ENCODE results near the gene WNT3A. TPM values are rescaled to one million over a fixed set of nuclear protein-coding genes. Genes with fewer than 3 reads are reported as not detected.

WNT3A gene
- total RNA-seq, 2 experiments from 2014 or later, result not detected

DNA sequence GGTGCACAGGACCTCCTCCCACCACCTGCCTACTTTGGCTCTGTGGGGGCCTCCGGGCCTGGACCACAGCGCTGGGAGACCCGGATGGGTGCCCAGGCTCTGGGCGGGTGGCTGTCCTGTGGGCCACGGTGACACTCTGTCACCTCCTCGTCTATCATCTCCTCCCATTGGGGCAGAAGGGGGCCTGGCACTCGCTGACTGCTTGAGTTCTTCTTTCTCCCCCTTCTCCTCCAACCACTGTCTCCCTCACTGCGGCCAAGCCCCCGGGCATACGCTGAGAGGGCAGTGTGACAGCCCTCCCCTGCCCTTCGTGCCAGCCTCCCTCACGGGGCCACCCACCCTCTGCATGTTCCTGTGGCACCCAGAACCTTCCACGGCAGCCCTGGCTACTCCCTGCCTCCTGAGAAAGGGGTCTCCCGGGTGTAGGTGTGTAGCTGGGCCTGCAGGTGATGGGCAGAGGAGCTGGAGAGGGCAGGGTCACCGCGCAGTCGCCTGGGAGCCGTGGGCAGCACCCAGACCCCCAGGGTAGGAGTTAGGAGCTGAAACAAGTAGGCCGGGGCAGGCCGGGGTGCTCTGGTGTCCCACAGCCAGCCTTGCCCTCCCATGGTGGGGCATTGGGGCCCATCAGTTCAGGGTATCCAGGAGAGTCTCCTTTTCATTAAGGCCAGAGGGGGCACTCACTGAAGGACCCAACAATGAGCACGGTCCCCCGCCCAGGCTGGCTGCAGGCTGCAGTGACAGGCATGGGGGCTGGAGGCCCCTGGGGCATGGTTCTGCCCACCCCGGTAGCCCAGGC is 66.5 kb downstream of the WNT3A start:
- Mint-ChIP-seq H3K27me3 (no peaks in the 10 kb centered on the region), H3K9me3 (no peaks in the 10 kb centered on the region), H3K36me3 (no peaks in the 10 kb centered on the region), H3K27ac (no peak overlapping the region), H3K4me3 (no peak overlapping the region), H3K4me1 (peaks cover 5% of the 10 kb centered on the region)
- DNase-seq, result no peak

GRCh38 chr1:228073857-228074545 is 67.2 kb downstream of the WNT3A start:
- H3K4me1 Mint-ChIP-seq, result peaks cover 7% of the 10 kb centered on the region
- no peak for DNase-seq
- H3K4me3 Mint-ChIP-seq, result no peak overlapping the region
- no peaks in the 10 kb centered on the region for H3K27me3 Mint-ChIP-seq
- no peak overlapping the region for H3K27ac Mint-ChIP-seq
- no peaks in the 10 kb centered on the region for H3K36me3 Mint-ChIP-seq
- no peaks in the 10 kb centered on the region for H3K9me3 Mint-ChIP-seq

- H3K27me3 Mint-ChIP-seq, result no peaks in the 10 kb centered on the region
- no peak for DNase-seq
Observed at GRCh38 chr1:228074954-228075730, 68.3 kb downstream of the WNT3A start.

GRCh38 chr1:228075801-228076271 is 69.0 kb downstream of the WNT3A start:
- DNase-seq, result no peak
- Mint-ChIP-seq H3K27ac (no peak overlapping the region), H3K9me3 (no peaks in the 10 kb centered on the region), H3K36me3 (no peaks in the 10 kb centered on the region), H3K4me1 (peaks cover 9% of the 10 kb centered on the region), H3K27me3 (no peaks in the 10 kb centered on the region), H3K4me3 (no peak overlapping the region)

More at GRCh38 chr1:228074954-228075730, 68.3 kb downstream of the WNT3A start:
- Mint-ChIP-seq H3K9me3 (no peaks in the 10 kb centered on the region), H3K27ac (no peak overlapping the region), H3K4me3 (no peak overlapping the region), H3K36me3 (no peaks in the 10 kb centered on the region), H3K4me1 (peaks cover 9% of the 10 kb centered on the region)

DNA sequence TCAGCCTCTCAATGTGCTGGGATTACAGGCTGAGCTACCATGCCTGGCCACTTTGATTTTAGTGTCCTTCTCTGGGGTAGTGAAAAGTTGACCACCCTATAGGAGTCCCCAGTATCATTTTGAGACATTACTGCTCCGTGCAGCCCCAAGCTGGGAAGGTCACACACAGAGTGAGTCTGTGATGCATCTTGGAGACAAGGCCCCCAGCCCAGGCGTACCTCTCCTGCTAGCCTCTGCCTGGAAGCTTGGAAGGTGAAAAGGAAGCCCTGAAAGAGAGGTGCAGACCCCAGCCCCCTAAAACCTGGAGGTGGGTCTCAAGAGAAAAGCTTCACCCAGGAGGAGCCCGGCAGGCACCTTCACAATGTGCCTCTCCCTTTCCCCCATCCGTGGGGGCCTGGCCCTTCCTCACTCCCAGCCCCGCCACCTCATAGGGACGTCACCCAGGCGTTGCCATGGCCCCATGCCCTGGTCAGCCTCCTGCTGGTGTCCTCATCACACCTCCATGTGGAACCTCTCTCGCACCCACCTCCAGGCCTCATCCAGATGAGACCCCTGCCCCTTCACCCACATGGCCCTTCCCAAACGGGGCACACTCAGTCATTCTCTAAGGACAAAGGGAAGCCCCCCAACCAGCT is 70.1 kb downstream of the WNT3A start:
- no peak overlapping the region for H3K27ac Mint-ChIP-seq
- H3K9me3 Mint-ChIP-seq, result no peaks in the 10 kb centered on the region
- no peak overlapping the region for H3K4me3 Mint-ChIP-seq
- H3K4me1 Mint-ChIP-seq, result peaks cover 12% of the 10 kb centered on the region
- no peaks in the 10 kb centered on the region for H3K27me3 Mint-ChIP-seq
- no peak for DNase-seq
- peaks cover 3% of the 10 kb centered on the region for H3K36me3 Mint-ChIP-seq

DNA sequence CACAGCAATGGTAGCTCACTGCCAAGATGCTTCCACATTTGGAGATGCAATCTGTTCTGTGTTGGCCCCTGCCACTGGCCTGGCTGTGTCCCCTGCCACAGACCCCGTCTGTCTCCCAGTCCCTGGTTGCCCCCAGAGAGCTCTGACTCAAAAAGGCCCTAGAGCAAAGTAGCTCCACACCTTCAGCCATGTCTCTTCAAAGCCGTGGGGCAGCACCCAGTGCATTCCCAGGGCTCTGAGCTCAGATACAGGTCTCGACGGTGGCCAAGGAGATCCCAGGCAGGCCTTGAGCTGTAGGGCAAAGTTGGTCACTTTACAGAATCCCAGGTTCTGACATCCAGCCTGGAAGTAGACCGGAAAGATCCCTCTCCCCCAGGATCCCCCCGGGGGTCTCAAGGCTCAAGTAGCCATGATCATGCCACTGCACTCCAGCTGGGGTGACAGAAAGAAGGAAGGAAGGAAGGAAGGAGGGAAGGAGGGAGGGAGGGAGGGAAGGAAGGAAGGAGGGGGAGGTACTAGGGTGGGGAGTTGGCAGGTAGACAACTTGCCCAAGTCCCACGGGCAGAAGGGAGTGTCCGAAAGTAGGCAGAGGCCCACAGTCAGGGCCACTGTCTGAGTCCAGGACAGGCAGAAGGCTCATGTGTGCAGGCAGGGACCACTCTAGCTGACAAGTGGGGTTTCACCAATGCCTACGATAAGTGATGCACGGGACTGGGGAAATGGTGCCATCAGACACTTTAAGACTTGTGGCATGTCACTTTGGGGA is 71.0 kb downstream of the WNT3A start:
- no peak overlapping the region for H3K4me3 Mint-ChIP-seq
- peaks cover 12% of the 10 kb centered on the region for H3K4me1 Mint-ChIP-seq
- H3K27me3 Mint-ChIP-seq, result no peaks in the 10 kb centered on the region
- no peak for DNase-seq
- no peaks in the 10 kb centered on the region for H3K9me3 Mint-ChIP-seq
- no peak overlapping the region for H3K27ac Mint-ChIP-seq
- peaks cover 3% of the 10 kb centered on the region for H3K36me3 Mint-ChIP-seq

GRCh38 chr1:228079013-228079412 is 72.2 kb downstream of the WNT3A start:
- Mint-ChIP-seq H3K36me3 (peaks cover 12% of the 10 kb centered on the region), H3K4me1 (peaks cover 15% of the 10 kb centered on the region), H3K9me3 (no peaks in the 10 kb centered on the region), H3K27me3 (no peaks in the 10 kb centered on the region), H3K4me3 (no peak overlapping the region), H3K27ac (no peak overlapping the region)
- no peak for DNase-seq

- H3K4me1 Mint-ChIP-seq, result peaks cover 21% of the 10 kb centered on the region
- no peaks in the 10 kb centered on the region for H3K9me3 Mint-ChIP-seq
- H3K27me3 Mint-ChIP-seq, result no peaks in the 10 kb centered on the region
- no peak overlapping the region for H3K27ac Mint-ChIP-seq
- H3K36me3 Mint-ChIP-seq, result peaks cover 19% of the 10 kb centered on the region
- DNase-seq, result no peak
- peak overlapping the region; percentile 43 for H3K4me3 Mint-ChIP-seq
Observed at GRCh38 chr1:228079601-228080263, 72.9 kb downstream of the WNT3A start.

- Mint-ChIP-seq H3K27ac (peak overlapping the region; percentile 83), H3K36me3 (peaks cover 31% of the 10 kb centered on the region), H3K4me3 (peak overlapping the region; percentile 90), H3K9me3 (no peaks in the 10 kb centered on the region), H3K4me1 (peaks cover 35% of the 10 kb centered on the region), H3K27me3 (no peaks in the 10 kb centered on the region)
- no peak for DNase-seq
Observed at GRCh38 chr1:228081144-228081543, 74.3 kb downstream of the WNT3A start.

GRCh38 chr1:228081578-228082213 is 74.9 kb downstream of the WNT3A start:
- DNase-seq, result no peak
- H3K27me3 Mint-ChIP-seq, result no peaks in the 10 kb centered on the region

GRCh38 chr1:228082214-228082917 is 75.6 kb downstream of the WNT3A start, which contains the start of gene ARF1:
TSS of gene ARF1 (plus strand) at chr1:228082708. CDS start at chr1:228097115, 14,407 bp downstream.
- no peaks in the 10 kb centered on the region for H3K27me3 Mint-ChIP-seq
- H3K4me1 Mint-ChIP-seq, result peaks cover 46% of the 10 kb centered on the region
- peaks cover 34% of the 10 kb centered on the region for H3K36me3 Mint-ChIP-seq

More at GRCh38 chr1:228081578-228082213, 74.9 kb downstream of the WNT3A start:
- no peaks in the 10 kb centered on the region for H3K9me3 Mint-ChIP-seq
- peak overlapping the region; percentile 90 for H3K4me3 Mint-ChIP-seq
- peak overlapping the region; percentile 83 for H3K27ac Mint-ChIP-seq
- peaks cover 40% of the 10 kb centered on the region for H3K4me1 Mint-ChIP-seq
- peaks cover 34% of the 10 kb centered on the region for H3K36me3 Mint-ChIP-seq

DNA sequence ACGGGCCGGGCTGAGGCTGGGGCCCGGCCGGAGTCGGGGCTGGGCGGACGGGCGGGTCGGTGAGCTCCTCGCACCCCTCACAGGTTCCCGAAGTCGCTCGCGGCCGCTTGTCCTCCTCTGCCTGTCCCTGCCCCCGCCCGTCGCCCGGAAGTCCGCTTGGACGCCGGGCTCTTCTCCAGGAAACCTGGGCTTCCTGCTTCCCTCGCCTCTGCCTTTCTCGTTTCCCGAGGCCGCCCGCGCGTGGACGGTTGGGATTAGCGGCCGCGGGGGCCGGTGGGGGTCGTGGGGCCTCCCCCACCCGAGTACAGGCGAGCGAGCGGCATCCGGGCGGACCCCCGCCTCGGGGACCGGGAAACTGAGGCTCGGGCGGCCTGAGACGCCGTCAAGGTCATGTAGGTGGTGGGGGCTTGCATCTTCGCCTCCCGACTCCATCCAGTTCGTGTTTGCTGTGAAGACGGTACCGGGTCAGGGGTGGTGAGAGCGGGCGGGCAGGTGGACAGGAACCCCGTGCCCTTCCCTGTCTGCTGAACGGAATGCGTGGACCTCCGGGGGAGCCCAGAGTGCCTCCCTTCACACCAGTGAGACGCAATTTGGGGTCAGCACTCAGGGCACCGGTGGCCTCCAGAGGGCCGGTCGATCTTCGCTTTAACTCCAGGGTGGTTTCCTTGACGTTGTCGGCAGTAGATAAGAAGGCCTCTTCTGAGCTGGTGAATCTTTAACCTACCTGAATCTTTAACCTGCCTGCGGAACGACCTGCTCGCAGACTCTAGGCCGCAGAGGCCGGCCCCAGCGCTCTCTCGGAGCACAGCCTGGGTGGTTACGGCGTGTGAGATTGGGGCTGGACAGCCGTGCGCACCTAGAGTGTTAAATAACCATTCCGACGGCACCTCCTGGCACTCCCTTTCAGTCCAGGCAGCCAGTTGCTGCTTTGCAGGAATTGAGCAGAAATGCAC is 76.4 kb downstream of the WNT3A start:
- no peaks in the 10 kb centered on the region for H3K9me3 Mint-ChIP-seq
- peaks cover 52% of the 10 kb centered on the region for H3K4me1 Mint-ChIP-seq
- peaks cover 40% of the 10 kb centered on the region for H3K36me3 Mint-ChIP-seq
- H3K27me3 Mint-ChIP-seq, result no peaks in the 10 kb centered on the region
- peak overlapping the region; percentile 88 for H3K4me3 Mint-ChIP-seq
- peak overlapping the region; percentile 92 for H3K27ac Mint-ChIP-seq
- DNase-seq, result no peak

More at GRCh38 chr1:228082214-228082917, 75.6 kb downstream of the WNT3A start, which contains the start of gene ARF1:
- H3K4me3 Mint-ChIP-seq, result peak within 1 kb of the TSS; percentile 90
- peak within 1 kb of the TSS; percentile 92 for H3K27ac Mint-ChIP-seq
- DNase-seq, result peak; percentile 98
- no peaks in the 10 kb centered on the region for H3K9me3 Mint-ChIP-seq

Measured in activated naive CD8-positive, alpha-beta T cell treated with anti-CD3 and anti-CD28 coated beads for 36 hours (primary cell).